GM19455 (cell line): ENCODE results near the gene NES.
A peak's percentile ranks its signal among the peaks of the same experiment; 100 is the strongest.

Experiments used
- ATAC-seq: cut with Tn5 transposase; IDR thresholded peaks from one replicate; pipeline ENCODE4 v1.9.1; 2021; ENCODE audit not compliant: unreplicated experiment

The NES gene

DNA sequence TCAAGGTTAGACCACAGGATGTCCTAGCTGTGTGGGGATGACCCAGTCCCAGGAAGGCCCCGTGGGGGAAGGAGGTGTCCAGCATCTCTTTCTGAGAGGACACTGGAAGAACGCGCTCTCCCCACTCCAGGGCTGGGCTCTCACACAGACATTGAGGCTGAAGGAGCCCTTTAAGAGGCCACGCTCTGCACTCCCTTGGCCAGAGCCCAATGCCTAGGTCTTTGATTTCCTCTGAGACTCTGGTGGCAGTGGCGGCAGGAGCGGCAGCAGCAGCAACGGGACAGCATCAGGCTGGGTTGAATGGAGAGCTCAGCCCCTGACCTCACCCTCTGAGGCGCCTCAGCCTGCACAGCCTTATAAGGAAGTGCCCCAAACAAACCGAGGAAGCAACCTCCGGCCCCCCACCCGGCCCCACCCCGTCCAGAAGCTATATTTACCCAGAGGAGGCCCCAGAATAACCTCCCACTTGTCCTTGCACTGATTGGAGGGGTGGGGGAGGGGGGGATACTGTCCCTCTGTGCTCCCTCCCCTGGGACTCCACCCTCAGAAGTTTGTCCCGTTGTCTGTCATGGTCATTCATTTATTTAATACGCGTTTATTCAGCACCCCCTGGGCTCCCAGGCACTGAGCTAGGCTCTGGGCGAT is 12.3 kb downstream of the NES start:
- no peak for ATAC-seq

DNA sequence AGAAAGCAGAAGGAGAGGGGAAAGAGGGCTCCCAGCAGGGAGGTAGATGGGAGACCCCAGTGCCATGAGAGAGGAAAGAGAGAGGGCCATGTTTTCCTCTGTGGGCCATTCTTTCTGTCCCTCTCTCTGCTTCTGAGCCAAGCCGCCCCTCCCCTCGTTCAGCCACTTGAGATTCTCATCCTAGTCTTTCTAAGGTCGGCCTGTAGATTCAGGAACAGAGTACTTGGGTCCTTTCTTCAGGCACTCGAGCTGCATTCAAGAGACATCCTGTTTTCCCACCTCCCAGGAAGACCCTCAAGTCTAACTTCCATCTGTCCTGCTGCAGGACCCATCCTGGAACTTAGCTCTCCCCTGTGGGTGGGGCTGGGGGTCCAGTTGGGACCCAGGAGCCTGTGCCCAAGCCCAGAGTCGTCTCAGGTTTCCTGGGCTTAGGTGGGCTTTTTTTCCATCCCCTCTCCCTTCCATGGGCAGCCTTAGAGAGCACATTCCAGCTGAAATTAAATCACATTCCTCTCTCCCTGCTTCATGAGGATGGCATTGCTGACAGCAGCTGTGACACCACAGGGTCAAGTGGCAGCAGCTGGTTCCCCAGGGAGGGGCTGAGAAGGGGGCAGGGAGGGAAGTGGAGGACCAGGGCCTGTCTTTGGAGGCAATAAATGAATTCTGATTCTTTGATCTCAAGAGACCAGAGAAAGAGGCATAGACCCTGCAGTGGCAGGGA is 13.0 kb downstream of the NES start:
- ATAC-seq: no peak

DNA sequence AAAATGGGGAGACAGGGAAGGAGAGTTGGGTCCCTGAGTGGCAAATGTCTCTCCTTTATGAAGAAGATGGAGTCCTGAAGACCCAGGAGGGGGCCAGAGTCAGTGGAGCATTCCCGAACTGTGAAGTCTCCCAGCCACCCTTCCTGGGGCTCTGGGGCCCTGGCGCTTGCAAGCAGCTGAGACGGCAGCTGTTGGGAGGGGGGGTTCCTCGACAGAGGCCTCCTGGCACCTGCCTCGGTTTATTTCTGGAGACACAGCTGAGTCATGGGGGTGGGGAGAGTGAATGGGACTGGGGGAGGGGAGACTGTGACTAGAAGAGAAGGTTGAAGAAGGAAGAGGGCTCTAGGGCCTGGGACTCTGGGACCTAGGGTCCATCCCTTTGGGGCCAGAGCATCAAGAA is 14.0 kb downstream of the NES start:
- no peak for ATAC-seq

DNA sequence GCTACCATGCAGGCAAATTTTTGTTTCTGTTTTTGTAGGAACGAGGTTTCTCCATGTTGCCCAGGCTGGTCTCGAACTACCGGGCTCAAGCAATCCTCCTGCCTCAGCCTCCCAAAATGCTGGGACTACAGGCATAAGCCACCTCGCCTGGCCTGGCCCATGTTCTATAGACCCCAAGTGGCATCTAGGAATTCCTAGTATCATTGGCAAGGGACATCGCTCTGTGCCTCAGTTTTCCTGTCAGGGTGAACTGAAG is 14.5 kb downstream of the NES start:
- ATAC-seq: no peak

DNA sequence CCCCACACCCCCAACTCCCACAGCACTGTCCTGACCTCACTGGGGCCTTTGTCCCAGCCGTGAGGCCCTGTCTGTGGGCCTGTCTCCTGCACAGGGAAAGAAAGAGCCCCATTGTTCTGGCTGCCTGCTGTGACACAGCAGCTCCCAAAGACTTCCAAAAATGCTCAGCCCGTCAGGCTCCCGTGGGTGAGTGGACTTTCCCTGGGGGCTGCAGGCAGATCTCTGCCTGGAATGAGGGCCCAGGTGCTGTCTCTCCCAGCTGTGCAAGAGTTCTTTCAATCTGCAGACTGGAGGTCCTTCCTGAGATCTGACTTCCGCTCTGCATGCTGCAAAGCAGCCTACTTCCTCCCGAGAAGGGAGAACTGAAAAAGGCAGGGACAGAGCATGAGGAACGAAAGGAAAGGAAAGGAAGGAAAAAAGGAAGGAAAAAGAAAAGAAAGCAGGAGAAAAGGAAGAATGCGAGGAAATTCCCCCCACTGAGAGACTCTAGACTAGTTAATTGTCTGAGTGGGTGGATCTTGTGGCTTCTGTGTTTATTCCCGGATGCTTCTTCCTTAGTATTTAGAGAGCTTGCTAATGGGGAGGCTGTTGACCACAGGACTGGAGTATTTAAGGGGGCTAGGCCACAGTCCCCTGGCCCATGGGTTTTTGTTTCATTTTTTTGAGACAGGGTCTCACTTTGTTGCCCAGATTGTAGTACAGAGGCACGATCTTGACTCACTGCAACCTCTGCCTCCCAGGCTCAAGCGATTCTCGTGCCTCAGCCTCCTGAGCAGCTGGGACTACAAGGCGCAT is 15.0 kb downstream of the NES start:
- no peak for ATAC-seq

DNA sequence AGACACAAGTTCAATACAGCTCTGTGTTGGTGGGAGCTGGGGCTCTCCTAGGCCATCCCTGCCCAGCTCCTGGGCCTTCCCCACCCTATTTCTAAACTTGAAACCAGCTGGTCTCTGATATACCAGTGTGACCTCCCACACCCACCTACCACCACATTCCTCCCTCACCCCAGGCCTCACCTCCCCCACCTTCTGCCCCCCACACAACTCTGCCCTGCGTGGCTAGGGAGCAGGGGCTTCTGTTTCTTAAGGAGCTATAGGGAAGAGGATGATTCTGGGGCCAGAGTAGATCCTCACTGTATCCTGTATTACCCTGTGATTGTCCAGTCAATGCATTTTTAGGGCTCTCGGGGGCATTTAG is 16.5 kb downstream of the NES start:
- no peak for ATAC-seq

DNA sequence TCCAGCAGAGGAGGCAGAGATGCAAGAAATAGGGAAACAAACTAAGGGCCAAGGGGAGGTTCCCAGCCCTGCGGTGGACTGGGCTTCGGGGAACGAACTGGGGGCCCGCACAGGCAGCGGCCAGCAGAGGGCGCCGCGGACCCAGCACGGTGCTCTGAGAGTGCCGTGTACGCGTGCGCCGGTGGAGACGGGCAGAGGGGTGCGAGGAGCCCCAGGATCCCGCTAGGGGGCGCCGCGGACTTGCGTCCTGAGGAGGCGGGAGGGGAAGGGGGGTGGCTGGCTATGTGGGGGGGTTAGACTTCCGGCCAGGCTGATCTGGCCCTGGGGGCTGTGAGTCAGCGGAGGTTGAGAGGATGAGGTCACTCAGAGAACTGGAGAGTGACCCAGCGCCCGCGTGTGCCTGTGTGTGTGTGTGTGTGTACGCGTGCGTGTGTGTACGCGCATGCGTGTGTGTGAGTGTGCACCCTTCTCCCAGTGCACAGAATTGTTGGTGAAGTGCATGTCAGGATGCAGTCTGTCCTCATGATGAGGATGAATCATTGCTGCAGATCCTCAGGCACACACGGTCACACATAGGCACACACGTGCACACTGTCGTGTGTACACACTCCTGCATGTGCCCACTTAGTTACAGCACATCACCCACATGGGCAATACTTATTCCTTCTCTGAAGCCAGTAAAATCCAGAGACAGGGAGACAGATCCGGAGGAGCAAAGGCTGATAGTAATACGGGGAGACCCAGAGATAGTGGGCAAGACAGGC is 17.0 kb downstream of the NES start:
- ATAC-seq: peak; percentile 61

DNA sequence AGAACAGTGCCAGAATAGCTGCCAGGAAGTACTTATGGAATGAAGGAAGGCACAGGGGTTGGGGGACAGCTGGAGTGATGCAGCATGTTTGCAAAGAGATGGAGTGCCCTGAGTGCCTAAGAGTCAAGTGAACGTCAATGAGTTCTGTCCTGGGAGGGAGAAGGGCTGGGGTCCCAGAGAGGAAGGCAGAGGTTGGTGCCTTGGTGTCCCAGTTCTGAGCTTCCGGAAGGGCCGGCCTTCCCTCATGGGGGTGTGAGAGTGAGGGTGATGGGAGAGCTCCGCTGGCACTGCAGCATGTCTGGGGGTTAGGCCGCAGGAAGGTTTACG is 17.6 kb downstream of the NES start:
- no peak for ATAC-seq

DNA sequence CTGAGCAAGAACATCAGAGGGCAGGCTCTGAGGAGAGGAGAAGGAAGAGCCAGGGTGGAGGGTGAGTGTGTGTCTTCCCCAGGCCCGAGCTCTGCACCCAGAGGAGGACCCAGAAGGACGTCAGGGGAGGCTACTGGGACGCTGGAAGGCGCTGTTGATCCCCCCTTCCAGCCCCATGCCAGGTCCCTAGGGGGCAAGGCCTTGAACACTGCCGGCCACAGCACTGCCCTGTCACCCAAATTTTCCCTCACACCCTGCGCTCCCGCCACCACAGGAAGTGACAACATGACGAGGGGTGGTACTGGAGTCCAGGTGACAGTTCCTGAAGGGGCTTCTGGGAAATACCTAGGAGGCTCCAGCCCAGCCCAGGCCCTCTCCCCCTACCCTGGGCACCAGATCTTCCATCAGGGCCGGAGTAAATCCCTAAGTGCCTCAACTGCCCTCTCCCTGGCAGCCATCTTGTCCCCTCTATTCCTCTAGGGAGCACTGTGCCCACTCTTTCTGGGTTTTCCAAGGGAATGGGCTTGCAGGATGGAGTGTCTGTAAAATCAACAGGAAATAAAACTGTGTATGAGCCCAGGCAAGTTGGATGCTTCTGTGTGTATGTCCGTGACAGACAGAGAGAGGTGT is 18.1 kb downstream of the NES start:
- no peak for ATAC-seq

DNA sequence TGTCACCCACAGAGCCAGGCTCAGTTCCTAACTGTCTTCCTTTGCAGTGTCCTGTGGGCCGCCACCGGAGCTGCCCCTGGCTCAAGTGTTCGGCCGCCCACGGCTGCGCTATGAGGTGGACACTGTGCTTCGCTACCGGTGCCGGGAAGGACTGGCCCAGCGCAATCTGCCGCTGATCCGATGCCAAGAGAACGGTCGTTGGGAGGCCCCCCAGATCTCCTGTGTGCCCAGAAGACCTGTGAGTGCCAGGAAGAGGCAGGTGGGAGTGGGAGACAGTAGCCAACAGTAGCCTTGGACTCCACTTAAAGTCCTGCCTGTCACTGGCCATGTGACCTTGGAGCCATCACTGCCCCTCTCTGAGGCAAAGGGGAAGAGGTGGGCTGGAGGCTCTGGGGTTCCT is 18.7 kb downstream of the NES start:
- no peak for ATAC-seq

DNA sequence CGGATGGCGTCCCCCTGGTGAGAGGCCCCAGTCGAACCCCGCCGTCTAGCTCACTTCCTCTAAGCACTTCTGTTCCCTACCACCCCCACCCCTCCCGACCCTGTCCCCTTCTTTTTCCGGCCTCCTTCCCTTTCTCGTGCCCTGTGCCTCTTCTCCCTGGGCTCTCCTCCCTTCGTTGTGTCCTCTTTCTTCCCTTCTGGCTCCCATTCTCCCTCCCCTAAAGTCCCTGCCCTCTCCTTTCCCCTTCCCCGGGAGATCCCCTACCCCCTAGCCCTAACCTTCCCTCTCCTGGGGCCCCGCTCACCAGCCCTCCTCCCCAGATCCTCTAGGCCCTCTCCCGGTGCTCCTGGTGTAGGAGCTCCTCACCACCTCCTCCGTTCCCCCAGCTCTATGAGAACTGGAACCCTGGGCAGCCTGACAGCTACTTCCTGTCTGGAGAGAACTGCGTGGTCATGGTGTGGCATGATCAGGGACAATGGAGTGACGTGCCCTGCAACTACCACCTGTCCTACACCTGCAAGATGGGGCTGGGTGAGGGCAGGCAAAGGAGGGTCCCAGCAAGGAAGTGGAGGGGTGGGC is 19.4 kb downstream of the NES start:
- ATAC-seq: no peak

DNA sequence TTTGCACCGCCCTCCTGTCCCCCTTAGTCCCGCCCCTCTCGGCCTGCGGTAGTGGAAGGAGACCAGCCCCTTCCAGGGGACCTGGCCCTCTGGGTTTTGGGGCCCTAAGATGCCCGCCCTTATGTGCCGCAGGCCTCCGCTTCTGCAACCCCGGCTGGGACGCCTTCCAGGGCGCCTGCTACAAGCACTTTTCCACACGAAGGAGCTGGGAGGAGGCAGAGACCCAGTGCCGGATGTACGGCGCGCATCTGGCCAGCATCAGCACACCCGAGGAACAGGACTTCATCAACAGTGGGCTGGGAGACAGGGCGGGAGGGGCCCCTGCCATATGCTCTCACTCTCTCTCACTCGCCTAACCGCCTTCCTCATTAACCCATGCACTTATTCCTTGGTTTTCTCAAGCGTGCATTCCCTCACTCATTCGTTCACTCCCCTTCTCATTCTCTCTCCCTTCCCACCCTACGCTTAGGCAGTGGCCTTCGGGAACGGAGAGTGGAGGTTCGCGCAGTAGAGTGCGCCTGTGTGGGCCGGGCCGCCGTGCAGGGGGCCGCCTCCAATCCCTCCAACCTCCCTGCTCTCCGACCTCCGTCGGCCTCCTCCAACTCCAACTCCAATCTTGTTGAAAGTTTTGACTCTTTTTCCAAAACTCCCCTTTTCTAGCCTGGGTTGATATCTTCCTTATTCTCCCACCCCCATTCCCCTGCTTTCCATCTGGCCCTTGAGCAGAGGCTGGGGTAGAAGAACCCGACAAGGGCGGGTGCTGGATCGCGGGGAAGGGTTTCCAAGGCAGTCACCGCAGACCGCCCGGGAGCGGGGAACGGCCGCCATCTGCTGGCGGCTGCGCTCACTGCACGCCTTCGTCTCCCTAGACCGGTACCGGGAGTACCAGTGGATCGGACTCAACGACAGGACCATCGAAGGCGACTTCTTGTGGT is 20.1 kb downstream of the NES start:
- ATAC-seq: no peak

DNA sequence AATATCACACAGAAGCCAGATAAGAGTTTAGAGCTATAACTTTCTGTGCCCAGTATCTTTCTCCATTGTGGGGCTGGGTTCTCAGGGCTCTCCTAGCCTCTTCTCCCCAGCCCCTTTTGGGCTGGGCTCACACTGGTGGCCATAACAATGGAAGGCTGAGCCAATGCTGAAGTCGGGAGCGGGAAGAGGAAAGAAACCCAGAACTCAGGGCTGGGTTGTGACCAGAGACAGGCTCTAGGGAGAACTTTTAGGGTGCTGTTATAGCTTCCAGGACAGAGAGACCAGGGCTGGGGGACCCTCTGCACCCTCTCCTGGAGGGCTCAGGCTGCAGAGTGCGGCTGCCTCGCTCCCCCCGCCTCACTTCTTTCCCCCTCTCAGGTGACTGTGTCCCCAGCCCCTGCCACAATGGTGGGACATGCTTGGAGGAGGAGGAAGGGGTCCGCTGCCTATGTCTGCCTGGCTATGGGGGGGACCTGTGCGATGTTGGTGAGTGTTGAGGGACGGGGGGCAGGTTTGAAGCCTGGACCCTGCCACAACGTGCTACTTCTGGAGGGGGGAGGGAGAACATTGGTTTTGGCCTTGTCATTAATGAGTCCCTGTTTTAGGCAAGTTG is 21.2 kb downstream of the NES start:
- ATAC-seq: no peak

DNA sequence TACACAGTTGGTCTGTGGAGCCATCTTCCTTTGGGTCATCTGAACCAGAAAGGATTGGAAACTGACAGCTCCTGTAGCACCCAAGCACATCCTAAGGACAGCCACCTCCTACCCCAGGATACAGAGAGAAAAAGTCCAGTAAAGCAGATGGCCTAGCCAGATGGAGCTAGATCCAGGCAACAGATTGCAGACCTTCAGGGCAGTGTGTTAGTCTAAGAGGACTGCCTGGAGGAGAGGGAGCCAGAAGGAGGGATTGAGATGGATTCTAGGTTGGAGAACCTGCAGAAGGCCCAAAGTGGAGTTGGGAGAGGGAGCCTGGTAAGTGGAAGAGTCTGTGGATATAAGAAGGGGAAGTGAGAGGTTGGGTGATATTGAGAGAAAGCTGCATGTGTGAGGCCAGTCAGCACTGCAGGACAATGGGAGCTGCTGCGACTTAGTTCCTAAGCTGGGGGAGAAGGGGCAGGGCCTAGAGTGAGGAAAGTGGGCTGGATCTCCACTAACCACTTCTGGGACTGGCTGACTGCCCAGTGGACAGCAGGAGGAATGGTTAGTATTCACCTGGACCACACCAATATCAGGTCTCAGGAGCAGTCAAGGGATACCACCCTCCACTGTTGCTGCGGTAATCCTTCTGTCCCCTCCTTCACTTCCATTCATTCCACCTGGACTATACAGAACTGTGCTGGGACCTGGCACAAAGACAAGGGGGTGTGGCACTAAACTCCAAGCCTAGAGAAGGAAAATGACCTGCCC is 21.9 kb downstream of the NES start:
- no peak for ATAC-seq

DNA sequence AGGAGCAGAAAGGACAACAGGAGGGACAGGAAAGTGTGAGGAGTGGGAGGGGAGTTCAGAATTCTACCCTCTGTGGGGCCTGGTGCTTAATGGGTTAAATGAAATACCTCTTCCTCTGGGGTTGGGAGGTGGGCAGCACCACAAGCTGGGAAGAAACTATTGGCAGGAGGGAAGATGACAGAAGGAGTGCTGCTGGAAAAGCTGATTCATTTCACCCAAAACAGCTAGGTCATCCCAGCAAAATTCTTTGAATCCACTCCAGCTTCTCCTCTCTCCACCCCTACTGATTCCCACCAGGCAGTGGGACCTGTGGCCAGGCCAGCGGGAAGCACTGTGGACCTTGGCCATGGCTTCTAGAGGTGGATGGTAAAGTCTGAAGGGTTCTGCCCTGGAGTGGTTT is 22.5 kb downstream of the NES start:
- ATAC-seq: no peak

DNA sequence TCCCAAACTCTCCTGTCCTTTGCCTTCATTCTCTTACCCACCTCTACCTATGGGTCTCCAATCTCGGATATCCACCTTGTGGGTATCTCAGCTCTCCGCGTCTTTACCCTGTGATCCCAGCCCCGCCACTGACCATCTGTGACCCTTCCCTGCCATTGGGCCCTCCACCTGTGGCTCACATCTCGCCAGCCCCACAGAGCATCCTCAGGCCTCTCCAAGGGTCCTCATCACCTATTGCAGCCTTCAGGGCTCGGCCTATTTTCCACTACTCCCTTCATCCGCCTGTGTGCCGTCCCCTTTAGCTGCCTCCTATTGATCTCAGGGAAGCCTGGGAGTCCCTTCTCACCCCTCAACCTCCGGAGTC is 24.2 kb downstream of the NES start:
- no peak for ATAC-seq

DNA sequence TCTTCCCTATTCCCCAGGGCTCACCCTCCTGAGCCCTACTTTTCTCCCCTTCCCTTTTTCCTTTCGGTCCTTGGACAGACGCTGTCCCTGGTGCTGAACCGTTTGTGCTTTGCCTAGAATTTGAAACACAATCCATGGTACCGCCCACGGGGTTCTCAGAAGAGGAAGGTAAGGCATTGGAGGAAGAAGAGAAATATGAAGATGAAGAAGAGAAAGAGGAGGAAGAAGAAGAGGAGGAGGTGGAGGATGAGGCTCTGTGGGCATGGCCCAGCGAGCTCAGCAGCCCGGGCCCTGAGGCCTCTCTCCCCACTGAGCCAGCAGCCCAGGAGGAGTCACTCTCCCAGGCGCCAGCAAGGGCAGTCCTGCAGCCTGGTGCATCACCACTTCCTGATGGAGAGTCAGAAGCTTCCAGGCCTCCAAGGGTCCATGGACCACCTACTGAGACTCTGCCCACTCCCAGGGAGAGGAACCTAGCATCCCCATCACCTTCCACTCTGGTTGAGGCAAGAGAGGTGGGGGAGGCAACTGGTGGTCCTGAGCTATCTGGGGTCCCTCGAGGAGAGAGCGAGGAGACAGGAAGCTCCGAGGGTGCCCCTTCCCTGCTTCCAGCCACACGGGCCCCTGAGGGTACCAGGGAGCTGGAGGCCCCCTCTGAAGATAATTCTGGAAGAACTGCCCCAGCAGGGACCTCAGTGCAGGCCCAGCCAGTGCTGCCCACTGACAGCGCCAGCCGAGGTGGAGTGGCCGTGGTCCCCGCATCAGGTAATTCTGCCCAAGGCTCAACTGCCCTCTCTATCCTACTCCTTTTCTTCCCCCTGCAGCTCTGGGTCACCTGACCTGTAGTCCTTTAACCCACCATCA is 24.8 kb downstream of the NES start:
- no peak for ATAC-seq

DNA sequence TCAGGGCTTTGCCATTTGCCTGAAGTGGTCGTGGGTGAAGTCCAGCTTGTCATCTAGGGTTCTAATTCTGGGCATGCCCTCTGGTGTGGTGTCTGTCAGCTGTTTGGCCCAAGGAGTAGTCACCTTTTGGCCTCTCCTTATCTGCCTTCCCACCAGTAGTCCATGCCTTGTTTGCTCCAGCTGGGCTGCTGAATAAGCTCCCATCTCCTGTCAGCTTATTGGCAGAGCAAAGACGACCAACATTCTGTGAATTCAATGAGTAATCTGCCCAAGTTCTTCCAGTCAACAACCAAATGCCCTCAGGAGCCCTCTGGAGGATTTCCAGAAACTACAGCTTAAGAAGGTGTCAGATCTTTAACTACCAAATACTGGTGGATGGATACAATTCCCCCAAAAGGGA is 28.3 kb downstream of the NES start:
- ATAC-seq: no peak
